ENCODE results near the gene LUM. TPM values are rescaled to one million over a fixed set of nuclear protein-coding genes. Genes with fewer than 3 reads are reported as not detected.
A peak's percentile ranks its signal among the peaks of the same experiment; 100 is the strongest.

The LUM gene
- 10 to 100 TPM in 1 of 4 donors, 1 to 10 TPM in 3; 1.3 to 12.7 (median 5.9) TPM for total RNA-seq

- intact Hi-C loops (cut with DNase I; ENCODE audit: low total_unique reads) (no loop called here), in situ Hi-C loops (cut with MboI; ENCODE audit: low sequenced_read_pairs in 4 of 4) (no loop called here)
- Histone ChIP-seq H3K4me3 (no peak within 1 kb of the TSS), H3K36me3 (no peaks in the 10 kb centered on the region), H3K27me3 (no peaks in the 10 kb centered on the region), H3K4me1 (no peaks in the 10 kb centered on the region), H3K27ac (peak within 1 kb of the TSS in 1 of 4 donors; percentile 0), H3K9me3 (no peaks in the 10 kb centered on the region)
- peak in 1 of 2 donors; percentile 26 for ATAC-seq
- TF ChIP-seq POLR2A (IDR thresholded peaks at IDR 0.05) (peak in 1 of 2 donors; percentile 18), CTCF (IDR thresholded peaks at IDR 0.05 in 4 of 5, conservative IDR thresholded peaks at IDR 0.05 in 1 of 5) (no peak)
- peak; percentile 3 to 14 for DNase-seq
These were observed at the start of gene LUM for GRCh38 chr12:91111366-91112325. LUM (minus strand) TSS chr12:91111494; CDS start chr12:91108979, 2,515 bp downstream.

GRCh38 chr12:91161009-91161408 is 49.7 kb upstream of the LUM start:
- Histone ChIP-seq H3K4me1 (no peaks in the 10 kb centered on the region), H3K27me3 (no peaks in the 10 kb centered on the region), H3K27ac (no peak overlapping the region), H3K36me3 (no peaks in the 10 kb centered on the region), H3K4me3 (no peak overlapping the region), H3K9me3 (no peaks in the 10 kb centered on the region)
- ATAC-seq (no peak), DNase-seq (no peak)
- in situ Hi-C loops (cut with MboI; ENCODE audit: low sequenced_read_pairs in 4 of 4) = no loop called here
- intact Hi-C loops (cut with DNase I; ENCODE audit: low total_unique reads) = no loop called here
- no peak for TF ChIP-seq CTCF (IDR thresholded peaks at IDR 0.05 in 4 of 5, conservative IDR thresholded peaks at IDR 0.05 in 1 of 5)

- intact Hi-C loops (cut with DNase I; ENCODE audit: low total_unique reads) (no loop called here), in situ Hi-C loops (cut with MboI; ENCODE audit: low sequenced_read_pairs in 4 of 4) (no loop called here)
- H3K27me3 ChIP-seq = no peaks in the 10 kb centered on the region
- no peaks in the 10 kb centered on the region for H3K9me3 ChIP-seq
- DNase-seq (no peak), ATAC-seq (no peak)
- H3K4me1 ChIP-seq = no peaks in the 10 kb centered on the region
- no peak overlapping the region for H3K27ac ChIP-seq
- H3K4me3 ChIP-seq = no peak overlapping the region
- no peaks in the 10 kb centered on the region for H3K36me3 ChIP-seq
- TF ChIP-seq POLR2A (IDR thresholded peaks at IDR 0.05) = no peak
- TF ChIP-seq CTCF (IDR thresholded peaks at IDR 0.05 in 4 of 5, conservative IDR thresholded peaks at IDR 0.05 in 1 of 5) = no peak
These were observed 44.7 kb upstream of the LUM start for GRCh38 chr12:91155990-91156389.

- TF ChIP-seq CTCF (IDR thresholded peaks at IDR 0.05 in 4 of 5, conservative IDR thresholded peaks at IDR 0.05 in 1 of 5) (no peak), POLR2A (IDR thresholded peaks at IDR 0.05) (no peak)
- Histone ChIP-seq H3K27me3 (no peaks in the 10 kb centered on the region), H3K27ac (no peak overlapping the region), H3K4me1 (no peaks in the 10 kb centered on the region), H3K4me3 (no peak overlapping the region), H3K36me3 (no peaks in the 10 kb centered on the region), H3K9me3 (no peaks in the 10 kb centered on the region)
- no peak for DNase-seq
- in situ Hi-C loops (cut with MboI; ENCODE audit: low sequenced_read_pairs in 4 of 4) (no loop called here), intact Hi-C loops (cut with DNase I; ENCODE audit: low total_unique reads) (no loop called here)
- ATAC-seq = no peak
These were observed 42.8 kb upstream of the LUM start for GRCh38 chr12:91154131-91154530.

Measured in gastrocnemius medialis (tissue), 4 donors.